SKM-1 treated with dmso at 0.1 percent for 144 hours (cell line): Measurements from ENCODE around the gene SAP130.

ENCODE experiments used
- DNase-seq: peaks from one replicate; lab custom pipeline; 2025; ENCODE audit not compliant: unreplicated experiment; lab: John Stamatoyannopoulos, UW

SAP130 gene

DNA sequence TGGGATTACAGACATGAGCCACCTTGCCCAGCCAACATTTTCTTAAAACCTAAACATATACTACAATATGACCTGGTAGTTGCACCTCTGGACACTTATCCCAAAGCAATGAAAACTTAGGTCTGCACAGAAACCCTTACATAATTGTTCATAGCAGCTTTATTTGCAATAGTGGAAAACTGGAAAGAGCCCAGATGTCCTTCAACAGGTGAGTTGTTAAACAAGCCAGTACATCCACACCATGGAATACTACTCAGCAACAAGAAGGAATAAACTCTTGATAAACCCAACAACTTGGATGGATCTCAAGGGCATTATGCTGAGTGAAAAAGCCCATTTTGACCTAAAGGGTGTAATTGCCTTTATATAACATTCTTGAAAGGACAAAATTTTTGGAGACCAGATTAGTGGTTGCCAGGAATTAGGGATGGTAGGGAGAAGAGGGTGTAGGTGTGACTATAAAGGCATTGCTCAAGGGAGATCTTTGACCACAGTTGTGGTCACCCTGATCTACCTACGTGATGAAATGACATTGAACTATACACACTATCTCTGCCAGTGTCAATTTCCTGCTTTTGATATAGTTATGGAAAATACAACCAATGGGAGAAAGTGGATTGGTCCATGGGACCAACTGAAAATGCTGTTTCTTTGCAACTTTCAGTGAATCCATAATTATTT is 130.2 kb downstream of the SAP130 start:
- DNase-seq: no peak

DNA sequence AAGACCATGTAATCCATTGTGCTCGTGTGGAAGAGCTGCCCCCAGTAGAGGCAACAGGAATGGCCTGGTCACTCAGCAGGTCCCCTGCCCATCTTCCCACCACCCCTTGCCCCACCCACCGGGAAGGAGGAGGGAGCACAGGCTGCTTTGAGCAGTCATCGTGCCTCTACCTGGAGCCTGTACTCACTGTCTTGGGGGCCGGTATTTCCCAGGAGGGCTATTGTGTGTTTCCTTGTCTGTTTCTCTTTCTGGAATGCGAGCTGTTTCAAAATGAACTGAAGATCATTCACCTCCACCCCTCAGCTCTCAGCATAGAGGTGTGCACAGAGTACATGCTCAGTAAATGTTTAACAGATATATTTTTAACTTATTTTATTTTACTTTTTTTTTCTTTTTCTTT is 134.4 kb downstream of the SAP130 start:
- no peak for DNase-seq

DNA sequence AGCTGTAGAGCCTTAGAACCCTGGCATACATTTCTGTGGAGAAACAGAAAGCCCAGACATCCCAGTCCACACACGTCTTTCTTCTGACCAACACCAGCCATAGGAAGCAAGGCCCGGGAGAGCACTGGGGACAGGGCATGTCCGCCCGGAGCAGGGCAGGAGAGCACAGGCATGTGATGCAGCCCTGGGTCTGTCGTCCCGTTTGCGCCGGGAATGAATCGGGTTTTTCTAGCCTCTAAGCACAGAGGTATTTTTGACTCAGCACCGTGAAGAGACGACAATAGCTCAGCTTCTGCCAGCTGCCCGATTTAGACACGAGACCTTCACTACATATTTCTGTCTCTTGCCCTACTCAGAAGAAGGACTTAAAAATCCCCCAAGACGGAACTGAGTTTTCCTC is 134.8 kb downstream of the SAP130 start:
- DNase-seq: no peak

DNA sequence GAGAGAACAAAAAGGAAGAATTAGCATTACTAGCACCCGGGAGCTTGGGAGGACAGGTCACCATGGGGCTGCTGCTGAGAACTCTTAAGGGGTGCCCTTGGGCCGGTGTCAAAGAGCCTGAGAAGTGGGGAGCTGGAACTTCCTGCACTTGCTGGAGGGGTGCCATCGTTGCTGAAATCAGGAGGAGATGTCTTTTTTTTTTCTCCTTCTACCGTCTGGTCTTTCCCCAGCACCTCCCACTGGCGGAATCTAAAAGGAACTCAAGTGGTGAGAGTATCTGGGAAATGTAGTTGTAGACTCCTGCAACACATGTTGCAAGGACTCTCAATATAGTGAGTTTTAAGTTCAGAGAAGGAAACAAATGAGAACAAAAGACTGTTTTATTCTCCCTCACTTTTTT is 136.0 kb downstream of the SAP130 start:
- no peak for DNase-seq
